Anterior cingulate cortex (tissue), 58 donors: ENCODE measurements around the gene SNRPA1.

ENCODE experiments used
- DNase-seq, 58 donors: peaks; one replicate each; lab custom pipeline; 2025; lab: John Stamatoyannopoulos, UW

The SNRPA1 gene

GRCh38 chr15:101264911-101265641, 30.0 kb downstream of the SNRPA1 start:
- no peak for DNase-seq

GRCh38 chr15:101264011-101264410, 31.0 kb downstream of the SNRPA1 start:
- DNase-seq, result no peak

- DNase-seq, result no peak
Observed at GRCh38 chr15:101262551-101262950, 32.5 kb downstream of the SNRPA1 start.

GRCh38 chr15:101258238-101259144, 36.6 kb downstream of the SNRPA1 start:
- peak in 29 of 58 donors; percentile 5 to 73 (median 37) for DNase-seq

GRCh38 chr15:101256757-101257156, 38.3 kb downstream of the SNRPA1 start:
- DNase-seq, result no peak

DNA sequence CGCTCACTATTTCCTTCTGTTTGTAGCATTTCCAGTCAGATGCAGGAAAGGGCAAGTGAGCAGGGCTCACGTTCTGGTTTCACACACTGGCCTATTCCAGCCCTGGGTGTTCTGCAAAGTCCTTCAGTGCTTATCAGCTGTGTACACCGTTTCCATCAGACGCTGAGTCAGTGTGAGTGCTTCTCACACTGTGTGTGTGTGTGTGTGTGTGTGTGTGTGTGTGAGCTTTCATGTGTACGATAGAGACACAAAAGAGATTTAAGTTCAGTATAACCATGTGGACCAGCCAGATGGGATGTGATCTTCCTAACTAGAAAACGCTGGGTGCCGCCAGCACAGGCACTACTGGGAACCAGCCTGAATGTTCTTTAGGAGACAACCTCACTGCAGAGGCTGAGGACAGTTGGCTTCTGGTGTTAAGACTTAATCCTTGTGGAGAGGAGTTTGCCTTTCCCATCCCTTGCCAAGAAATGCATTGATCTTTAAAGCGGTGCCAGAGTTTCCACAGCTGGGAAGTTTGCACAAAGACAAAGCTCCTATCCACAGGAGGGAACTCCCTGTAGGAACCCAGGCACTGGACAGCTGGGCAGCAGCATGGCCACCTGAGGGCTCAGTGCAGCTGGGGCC, 39.3 kb downstream of the SNRPA1 start:
- DNase-seq, result no peak

DNA sequence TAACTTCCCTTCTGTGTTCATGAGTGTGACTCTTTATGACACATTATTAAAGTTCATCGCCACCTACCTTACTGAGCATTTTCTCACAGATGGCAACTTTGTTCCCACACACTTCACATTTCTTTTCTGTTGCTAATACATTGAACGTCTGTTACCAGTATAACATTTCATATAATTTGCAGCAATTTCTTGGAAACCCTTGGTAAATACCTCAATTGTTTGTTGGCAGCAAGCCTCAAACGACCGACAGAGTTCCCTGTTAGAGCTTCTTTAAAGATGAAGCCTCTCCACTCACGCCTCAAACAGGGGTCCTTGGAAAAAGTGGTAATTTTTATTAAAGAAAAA, 40.0 kb downstream of the SNRPA1 start:
- DNase-seq, result no peak

DNA sequence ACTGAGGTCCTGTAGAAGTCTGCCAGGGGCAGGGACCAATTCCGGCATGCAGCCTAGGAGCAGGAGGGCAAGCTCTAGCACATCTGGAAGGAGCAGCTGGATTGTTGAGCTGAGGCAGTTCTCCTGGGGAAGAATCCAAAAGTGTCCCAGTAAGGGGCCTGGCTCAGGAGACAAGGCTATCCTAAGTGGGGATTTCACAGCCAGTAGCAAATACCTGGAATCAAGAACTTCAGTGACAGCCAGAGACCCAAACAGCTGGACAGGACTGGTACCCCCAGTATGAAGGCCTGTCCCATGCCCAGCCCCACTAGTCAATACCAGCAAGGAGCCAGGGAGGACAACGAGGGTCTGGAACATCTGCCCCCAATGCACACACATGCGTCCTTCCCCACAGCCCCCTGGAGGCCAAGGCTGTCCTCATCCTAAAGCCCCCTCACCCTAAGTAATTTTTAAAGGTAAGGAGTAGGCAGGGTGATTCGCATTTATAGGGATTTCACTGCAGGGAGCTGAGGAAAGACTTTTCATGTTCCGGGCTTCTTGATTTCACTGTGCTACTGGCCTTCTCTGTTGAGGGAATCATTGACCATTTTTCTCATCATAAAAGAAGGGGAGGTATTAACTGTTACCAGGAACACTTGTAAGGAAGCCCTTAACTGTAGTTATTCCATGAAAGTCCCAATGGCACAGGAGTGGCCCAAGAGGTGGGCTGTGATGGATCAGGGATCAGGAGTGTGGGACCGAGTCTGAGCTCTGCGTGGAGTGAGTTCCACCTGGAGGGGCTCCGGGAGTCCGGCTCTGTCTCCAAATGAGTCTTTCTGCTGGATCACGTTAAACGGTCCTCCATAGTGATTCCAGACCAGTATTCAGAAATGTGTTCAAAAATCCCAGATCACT, 40.6 kb downstream of the SNRPA1 start:
- DNase-seq, result no peak

- no peak for DNase-seq
Observed at GRCh38 chr15:101252836-101253235, 42.2 kb downstream of the SNRPA1 start.

GRCh38 chr15:101251830-101252820, 42.9 kb downstream of the SNRPA1 start, which contains the start of gene CHSY1:
Gene CHSY1 (minus strand): TSS chr15:101252048. CDS start chr15:101251456, 592 bp downstream.
- peak; percentile 48 to 94 (median 86) for DNase-seq

GRCh38 chr15:101250873-101251829, 43.9 kb downstream of the SNRPA1 start:
- DNase-seq, result peak in 9 of 58 donors; percentile 23 to 73 (median 66)

- DNase-seq, result no peak
Observed at GRCh38 chr15:101250341-101250831, 44.7 kb downstream of the SNRPA1 start.

- DNase-seq, result no peak
Observed at GRCh38 chr15:101248274-101248673, 46.8 kb downstream of the SNRPA1 start.

GRCh38 chr15:101246824-101247745, 48.0 kb downstream of the SNRPA1 start:
- DNase-seq, result no peak

DNA sequence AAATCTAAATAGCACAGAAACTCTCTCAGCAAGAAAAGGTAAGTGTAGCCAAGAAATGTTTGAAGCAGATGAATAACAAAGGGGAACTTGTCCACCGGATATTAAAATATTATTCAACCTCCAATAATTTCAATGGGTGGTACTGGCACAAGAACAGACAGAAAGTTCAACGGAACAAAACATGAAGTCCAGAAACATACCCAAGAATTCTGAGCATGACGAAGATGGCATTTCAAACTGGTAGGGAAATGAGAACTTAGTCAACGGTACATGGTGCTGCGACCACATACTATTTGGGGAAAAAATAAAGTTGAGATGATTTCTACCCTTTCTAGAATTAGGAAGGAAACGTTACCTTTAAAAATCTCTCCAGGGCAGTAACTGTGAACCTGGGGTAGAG, 48.7 kb downstream of the SNRPA1 start:
- no peak for DNase-seq
